22Rv1 (cell line): Measurements from ENCODE around the gene CSMD2.
A peak's percentile ranks its signal among the peaks of the same experiment; 100 is the strongest.

ENCODE experiments used
- CTCF ChIP-seq: fragments of 450-650 bp; IDR thresholded peaks from 2 replicates; pipeline ENCODE4 v1.5.1; 2017; ENCODE audit warnings: mild to moderate bottlenecking
- ZFX ChIP-seq: fragments of 450-650 bp; IDR thresholded peaks from 2 replicates; pipeline ENCODE4 v1.6.1; 2017; ENCODE audit warnings: antibody characterized with exemption, borderline replicate concordance

GRCh38 chr1:33654267-33654834, 510.7 kb downstream of the CSMD2 start:
- TF ChIP-seq CTCF (peak; percentile 26; the same call in 1 of the 2 replicates), ZFX (no peak)
